Epithelial cell of esophagus (primary cell): ENCODE results near the gene TAF3.

ENCODE experiments used
- DNase-seq: peaks from one replicate; pipeline ENCODE4 v3.0.0; 2010; ENCODE audit warnings: low read depth
- H3K4me3 ChIP-seq: 2 replicates; pipeline ENCODE4 v1.5.1; 2011; ENCODE audit warnings: mild to moderate bottlenecking, low read length, control low read depth
- TF ChIP-seq, protein P1 (sequence below): IDR thresholded peaks from 2 replicates; pipeline ENCODE4 v1.5.1; 2011; ENCODE audit warnings: low read depth, mild to moderate bottlenecking, low read length, control low read depth, inconsistent platforms; ENCODE audit not compliant: insufficient read depth; ENCODE audit errors: missing control alignments

TAF3 gene

DNA sequence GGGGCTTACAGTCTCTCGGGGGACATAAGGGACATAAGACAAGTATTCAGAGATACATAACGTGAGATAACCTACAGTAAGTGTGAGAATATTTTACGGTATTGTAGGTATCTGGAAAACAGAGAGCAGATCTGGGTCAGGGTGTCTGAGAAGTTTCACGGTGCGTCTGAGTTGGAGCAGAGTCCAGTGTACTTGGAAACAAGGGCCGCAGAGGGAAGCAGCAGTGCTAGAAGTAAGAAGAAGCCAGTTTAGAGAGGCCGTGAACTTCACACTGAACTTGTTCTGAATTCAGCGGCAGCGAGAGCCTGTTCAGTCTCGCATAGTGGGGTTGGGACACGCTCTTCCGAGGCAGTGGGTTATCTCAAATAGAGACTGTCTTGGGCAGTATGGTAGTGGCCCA is 85.5 kb downstream of the TAF3 start:
- TF ChIP-seq, protein P1, sequence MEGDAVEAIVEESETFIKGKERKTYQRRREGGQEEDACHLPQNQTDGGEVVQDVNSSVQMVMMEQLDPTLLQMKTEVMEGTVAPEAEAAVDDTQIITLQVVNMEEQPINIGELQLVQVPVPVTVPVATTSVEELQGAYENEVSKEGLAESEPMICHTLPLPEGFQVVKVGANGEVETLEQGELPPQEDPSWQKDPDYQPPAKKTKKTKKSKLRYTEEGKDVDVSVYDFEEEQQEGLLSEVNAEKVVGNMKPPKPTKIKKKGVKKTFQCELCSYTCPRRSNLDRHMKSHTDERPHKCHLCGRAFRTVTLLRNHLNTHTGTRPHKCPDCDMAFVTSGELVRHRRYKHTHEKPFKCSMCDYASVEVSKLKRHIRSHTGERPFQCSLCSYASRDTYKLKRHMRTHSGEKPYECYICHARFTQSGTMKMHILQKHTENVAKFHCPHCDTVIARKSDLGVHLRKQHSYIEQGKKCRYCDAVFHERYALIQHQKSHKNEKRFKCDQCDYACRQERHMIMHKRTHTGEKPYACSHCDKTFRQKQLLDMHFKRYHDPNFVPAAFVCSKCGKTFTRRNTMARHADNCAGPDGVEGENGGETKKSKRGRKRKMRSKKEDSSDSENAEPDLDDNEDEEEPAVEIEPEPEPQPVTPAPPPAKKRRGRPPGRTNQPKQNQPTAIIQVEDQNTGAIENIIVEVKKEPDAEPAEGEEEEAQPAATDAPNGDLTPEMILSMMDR = no peak
- no peak overlapping the region for H3K4me3 ChIP-seq
- DNase-seq = no peak

DNA sequence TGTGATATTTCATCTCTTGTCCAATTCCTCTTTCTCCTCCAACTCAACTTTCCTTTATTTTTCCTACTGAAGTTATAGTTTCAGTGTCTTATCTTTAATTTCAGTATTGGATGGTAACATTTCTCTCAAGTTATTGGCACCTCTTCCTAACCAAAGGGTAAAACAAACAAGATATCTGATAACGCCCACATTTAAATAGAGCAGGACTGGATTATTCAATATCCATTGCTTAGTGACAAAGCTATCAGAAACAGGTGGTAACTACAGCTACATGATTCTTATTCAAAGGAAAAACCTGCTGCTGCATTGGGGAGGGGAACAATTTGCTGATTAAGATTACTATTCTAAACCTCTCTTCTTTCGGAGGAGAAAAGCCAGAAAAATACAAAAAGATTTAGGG is 87.8 kb downstream of the TAF3 start:
- TF ChIP-seq, protein P1 = no peak
- DNase-seq = no peak
- no peak overlapping the region for H3K4me3 ChIP-seq

DNA sequence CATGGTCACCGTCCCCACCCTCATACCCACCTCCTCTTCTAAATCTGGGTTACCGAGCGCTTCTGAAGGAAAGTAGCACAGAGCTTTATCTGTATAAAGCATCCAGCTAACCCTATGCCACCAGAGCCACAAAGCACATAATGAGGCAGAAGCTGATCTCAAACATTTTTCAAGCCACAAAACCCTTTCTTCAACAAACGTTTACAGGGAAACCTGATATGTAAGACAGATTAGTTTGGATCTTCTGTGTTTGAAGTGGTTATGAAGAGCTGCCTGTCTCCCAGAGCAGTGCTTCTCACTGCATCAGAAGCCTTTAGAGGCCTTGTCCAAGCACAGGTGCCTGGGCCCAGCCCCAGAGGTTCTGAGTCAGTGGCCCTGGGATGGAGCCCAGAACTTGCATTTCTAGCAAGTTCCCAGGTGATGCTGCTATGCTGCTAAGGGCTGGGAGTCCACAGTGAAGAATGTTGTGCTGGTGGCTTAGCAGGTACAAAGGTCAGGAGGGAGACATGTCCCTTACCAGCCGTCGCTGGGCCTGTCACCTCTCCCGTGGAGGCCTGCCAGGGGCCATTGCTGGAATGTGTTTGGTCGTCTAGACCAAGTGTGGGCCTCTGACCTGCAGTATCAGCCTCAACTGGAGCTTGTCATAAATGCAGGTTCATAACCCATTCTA is 90.4 kb downstream of the TAF3 start:
- peak; percentile 7 for DNase-seq
- H3K4me3 ChIP-seq = no peak overlapping the region
- TF ChIP-seq, protein P1 = no peak

DNA sequence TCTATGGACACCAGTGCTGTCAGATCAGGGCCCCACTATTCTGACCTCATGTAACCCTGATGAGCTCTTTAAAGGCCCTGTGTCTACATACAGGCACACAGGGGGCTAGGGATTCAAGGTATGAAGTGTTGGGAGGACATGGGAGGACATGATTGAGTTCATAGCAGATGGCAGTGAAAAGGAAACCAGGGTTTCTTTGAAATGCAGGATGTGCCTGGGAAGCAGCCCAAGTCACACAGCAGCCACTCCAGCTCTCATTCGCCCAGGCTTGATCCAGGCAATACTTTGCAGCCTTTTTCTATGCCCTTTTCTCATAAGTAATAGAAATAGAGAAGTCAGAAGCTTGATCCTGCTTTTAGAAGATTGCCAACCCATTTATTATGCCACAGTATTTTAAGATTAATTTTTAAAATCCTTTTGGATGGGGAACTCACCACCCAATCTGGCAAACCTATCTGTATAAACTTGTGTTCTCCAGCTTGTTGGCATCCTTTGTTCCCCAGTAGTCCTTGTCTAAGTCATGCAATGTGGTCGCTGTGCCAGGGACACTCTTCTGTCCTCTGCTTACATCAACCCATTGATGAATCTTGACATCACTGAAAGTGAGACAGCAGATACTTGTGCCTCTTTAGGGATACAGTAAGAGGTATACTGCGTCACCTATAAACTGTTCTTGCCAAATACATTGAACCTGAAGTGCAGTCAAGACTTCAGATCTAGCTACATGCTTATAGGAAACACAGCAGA is 95.0 kb downstream of the TAF3 start:
- TF ChIP-seq, protein P1 = no peak
- no peak overlapping the region for H3K4me3 ChIP-seq
- DNase-seq = no peak

DNA sequence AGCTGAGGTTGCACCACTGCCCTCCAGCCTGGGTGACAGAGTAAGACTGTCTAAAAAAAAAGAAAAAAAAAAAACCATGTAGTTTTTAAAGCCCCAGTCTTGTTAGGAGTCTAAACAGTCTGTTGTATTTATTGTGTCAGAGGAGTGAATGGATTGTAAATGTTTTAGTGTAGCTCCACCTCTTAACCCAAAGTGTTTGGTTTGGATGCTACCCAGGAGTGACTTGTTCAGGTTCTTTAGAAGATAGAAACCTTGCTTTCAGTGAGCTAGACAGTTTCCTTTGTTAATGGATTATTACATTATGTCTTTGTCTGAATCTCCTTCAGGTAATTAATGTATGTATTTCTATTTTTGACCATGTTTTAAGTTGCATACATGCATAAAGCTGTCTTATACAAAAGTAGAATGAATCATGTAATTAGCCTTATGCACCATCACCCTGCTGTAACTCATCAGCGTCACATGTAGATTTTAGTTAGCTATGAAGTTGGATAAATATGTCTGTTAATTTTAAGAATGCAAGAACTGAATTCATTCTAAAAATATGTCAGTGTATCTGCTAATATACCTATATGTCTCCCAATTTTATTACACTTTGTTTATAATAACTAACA is 97.7 kb downstream of the TAF3 start:
- H3K4me3 ChIP-seq = no peak overlapping the region
- TF ChIP-seq, protein P1 = no peak
- peak; percentile 11 for DNase-seq

DNA sequence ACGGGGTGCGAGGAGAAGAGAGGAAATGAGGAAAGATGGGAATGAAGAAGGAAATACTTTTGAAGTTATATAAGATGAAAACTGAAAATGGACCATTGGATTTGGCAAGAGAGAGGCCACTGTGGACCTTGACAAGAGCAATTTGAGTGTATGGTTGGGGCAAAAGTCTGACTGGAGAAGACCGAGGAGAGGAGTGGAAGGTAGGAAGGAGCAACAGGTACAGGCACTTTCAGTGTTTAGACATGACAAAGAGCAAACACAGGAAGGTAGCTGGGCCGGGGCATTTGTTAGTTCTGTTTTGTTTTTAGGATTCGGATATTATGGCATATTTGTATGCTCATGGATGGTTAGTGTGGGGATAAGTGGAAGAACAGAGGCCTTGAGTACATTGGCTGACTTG is 99.4 kb downstream of the TAF3 start:
- TF ChIP-seq, protein P1 = no peak
- H3K4me3 ChIP-seq = no peak overlapping the region
- no peak for DNase-seq

DNA sequence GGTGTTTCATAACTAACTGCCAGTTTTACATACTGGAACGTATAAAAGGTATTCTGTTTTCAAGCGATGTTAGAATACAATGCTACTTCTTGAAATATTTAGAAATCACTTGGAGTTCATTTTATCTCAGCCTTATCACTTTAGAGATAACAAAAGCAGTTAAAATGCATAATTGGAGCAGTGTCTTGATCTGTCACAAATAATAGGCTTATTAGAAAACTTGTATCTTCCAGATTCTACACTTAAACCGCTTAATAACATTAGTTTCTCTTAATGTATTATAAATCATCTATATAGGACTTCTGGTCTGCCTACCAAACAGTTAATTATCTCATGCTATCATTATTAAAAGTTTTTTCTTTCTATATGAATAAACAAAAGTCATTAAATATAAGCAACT is 104.4 kb downstream of the TAF3 start:
- no peak for DNase-seq
- no peak overlapping the region for H3K4me3 ChIP-seq
- TF ChIP-seq, protein P1 = no peak
